ENCODE measurements around the gene RUFY4. TPM values are rescaled to one million over a fixed set of nuclear protein-coding genes. Genes with fewer than 3 reads are reported as not detected.
"Not testable (repeated sequence)": the region's sequence is repeated elsewhere in the genome, so short reads cannot be mapped to it uniquely, and the experiment has no call there.

RUFY4 gene
- not detected for polyA plus RNA-seq (2012; ENCODE audit: insufficient read length, low read depth)

GRCh38 chr2:218068721-218069334 is at the start of gene RUFY4:
Gene RUFY4, plus strand, starts transcription at chr2:218069253. Its CDS starts 1,353 bp downstream, at chr2:218070606.
- not testable (repeated sequence) for TF ChIP-seq FOXP2 (optimal IDR thresholded peaks at IDR 0.05; ENCODE audit: borderline replicate concordance, extremely low read depth, extremely low read length, insufficient read depth); POLR2AphosphoS5 (IDR thresholded peaks at IDR 0.05; ENCODE audit: low read depth, low read length); REST (IDR thresholded peaks at IDR 0.05; ENCODE audit: insufficient read depth in 1 of 2, low read depth in 2 of 2, low read length in 2 of 2)

GRCh38 chr2:218019411-218020060 is 49.5 kb upstream of the RUFY4 start:
- TF ChIP-seq SIN3A (IDR thresholded peaks at IDR 0.05; ENCODE audit: borderline replicate concordance, insufficient read depth, low read length) (no peak), TAF1 (IDR thresholded peaks at IDR 0.05; ENCODE audit: borderline replicate concordance, insufficient read depth, low read length) (no peak), POLR2AphosphoS5 (IDR thresholded peaks at IDR 0.05; ENCODE audit: low read depth, low read length) (no peak), REST (IDR thresholded peaks at IDR 0.05; ENCODE audit: insufficient read depth in 1 of 2, low read depth in 2 of 2, low read length in 2 of 2) (no peak), FOXP2 (optimal IDR thresholded peaks at IDR 0.05; ENCODE audit: borderline replicate concordance, extremely low read depth, extremely low read length, insufficient read depth) (no peak)

GRCh38 chr2:218020281-218020680 is 48.8 kb upstream of the RUFY4 start:
- TF ChIP-seq TAF1 (IDR thresholded peaks at IDR 0.05; ENCODE audit: borderline replicate concordance, insufficient read depth, low read length) (no peak), REST (IDR thresholded peaks at IDR 0.05; ENCODE audit: insufficient read depth in 1 of 2, low read depth in 2 of 2, low read length in 2 of 2) (no peak), POLR2AphosphoS5 (IDR thresholded peaks at IDR 0.05; ENCODE audit: low read depth, low read length) (no peak), FOXP2 (optimal IDR thresholded peaks at IDR 0.05; ENCODE audit: borderline replicate concordance, extremely low read depth, extremely low read length, insufficient read depth) (no peak), SIN3A (IDR thresholded peaks at IDR 0.05; ENCODE audit: borderline replicate concordance, insufficient read depth, low read length) (no peak)

GRCh38 chr2:218020966-218021535 is 48.0 kb upstream of the RUFY4 start:
- TF ChIP-seq FOXP2 (optimal IDR thresholded peaks at IDR 0.05; ENCODE audit: borderline replicate concordance, extremely low read depth, extremely low read length, insufficient read depth), result no peak
- no peak for TF ChIP-seq REST (IDR thresholded peaks at IDR 0.05; ENCODE audit: insufficient read depth in 1 of 2, low read depth in 2 of 2, low read length in 2 of 2)
- no peak for TF ChIP-seq SIN3A (IDR thresholded peaks at IDR 0.05; ENCODE audit: borderline replicate concordance, insufficient read depth, low read length)
- no peak for TF ChIP-seq TAF1 (IDR thresholded peaks at IDR 0.05; ENCODE audit: borderline replicate concordance, insufficient read depth, low read length)
- TF ChIP-seq POLR2AphosphoS5 (IDR thresholded peaks at IDR 0.05; ENCODE audit: low read depth, low read length), result no peak
